ENCODE data around the gene CCDC83.
"Not testable (repeated sequence)": the region's sequence is repeated elsewhere in the genome, so short reads cannot be mapped to it uniquely, and the experiment has no call there.

CCDC83 gene

GRCh38 chr11:85951049-85951405, 95.8 kb downstream of the CCDC83 start:
- TF ChIP-seq CTCF (IDR thresholded peaks at IDR 0.05; ENCODE audit: low read depth, low read length): no peak

GRCh38 chr11:85951428-85952107, 96.4 kb downstream of the CCDC83 start:
- no peak for TF ChIP-seq CTCF (IDR thresholded peaks at IDR 0.05; ENCODE audit: low read depth, low read length)
- no peak overlapping the region for H3K4me3 ChIP-seq (ENCODE audit: low read depth, low read length)

More at GRCh38 chr11:85951049-85951405, 95.8 kb downstream of the CCDC83 start:
- H3K4me3 ChIP-seq (ENCODE audit: low read depth, low read length): no peak overlapping the region

- H3K4me3 ChIP-seq (ENCODE audit: low read depth, low read length): not testable (repeated sequence)
Observed at GRCh38 chr11:85952108-85952485, 96.9 kb downstream of the CCDC83 start.

- no peak overlapping the region for H3K4me3 ChIP-seq (ENCODE audit: low read depth, low read length)
- no peak for TF ChIP-seq CTCF (IDR thresholded peaks at IDR 0.05; ENCODE audit: low read depth, low read length)
Observed at GRCh38 chr11:85953491-85954143, 98.4 kb downstream of the CCDC83 start.

- no peak overlapping the region for H3K4me3 ChIP-seq (ENCODE audit: low read depth, low read length)
- no peak for TF ChIP-seq CTCF (IDR thresholded peaks at IDR 0.05; ENCODE audit: low read depth, low read length)
Observed at GRCh38 chr11:85955531-85955930, 100.3 kb downstream of the CCDC83 start.

GRCh38 chr11:85960678-85961077, 105.5 kb downstream of the CCDC83 start:
- no peak overlapping the region for H3K4me3 ChIP-seq (ENCODE audit: low read depth, low read length)
- no peak for TF ChIP-seq CTCF (IDR thresholded peaks at IDR 0.05; ENCODE audit: low read depth, low read length)

GRCh38 chr11:85961130-85961529, 105.9 kb downstream of the CCDC83 start:
- no peak for TF ChIP-seq CTCF (IDR thresholded peaks at IDR 0.05; ENCODE audit: low read depth, low read length)
- H3K4me3 ChIP-seq (ENCODE audit: low read depth, low read length): no peak overlapping the region

Measured in WI38 (cell line).